DND-41 (cell line): ENCODE data around the gene INO80E.

Experiments
- ATAC-seq: fragments of 200-7000 bp; cut with Tn5 transposase; 3 replicates; pipeline ENCODE4 v1.9.1; 2021; ENCODE audit warnings: low read depth; ENCODE audit not compliant: insufficient read depth
- DNase-seq: peaks from one replicate; pipeline ENCODE4 v3.0.0-alpha.2; 2020
- H2AFZ ChIP-seq: 2 replicates; pipeline ENCODE4 v1.6.0; 2012; ENCODE audit warnings: low read depth, low read length
- H3K27ac ChIP-seq: 2 replicates; pipeline ENCODE4 v1.5.1; 2012; ENCODE audit warnings: low read length, inconsistent platforms
- H3K27me3 ChIP-seq: fragments of 200-600 bp; sonication (generic); 2 replicates; pipeline ENCODE4 v1.6.0; 2012; ENCODE audit warnings: low read length, mild to moderate bottlenecking, inconsistent platforms; ENCODE audit not compliant: insufficient read depth, poor library complexity
- H3K36me3 ChIP-seq: 2 replicates; pipeline ENCODE4 v1.5.1; 2012; ENCODE audit warnings: low read length, inconsistent platforms; ENCODE audit not compliant: insufficient read depth
- H3K4me1 ChIP-seq: 2 replicates; pipeline ENCODE4 v1.5.1; 2012; ENCODE audit warnings: mild to moderate bottlenecking, low read length; ENCODE audit not compliant: insufficient read depth
- H3K4me2 ChIP-seq: 2 replicates; pipeline ENCODE4 v1.6.0; 2012; ENCODE audit warnings: mild to moderate bottlenecking, moderate library complexity, low read length, inconsistent platforms; ENCODE audit not compliant: insufficient read depth
- H3K4me3 ChIP-seq, 2 experiments: fragments of 200-600 bp in 1 of 2; shearing (Covaris generic) in 1 of 2; 2 replicates each; pipeline ENCODE4 v1.5.1; 2012 to 2016; ENCODE audit warnings: inconsistent platforms in 2 of 2, low read length in 2 of 2, mild to moderate bottlenecking in 2 of 2, low read depth in 1 of 2, moderate library complexity in 1 of 2
- H3K79me2 ChIP-seq: 2 replicates; pipeline ENCODE4 v1.6.0; 2012; ENCODE audit warnings: low read length, inconsistent platforms; ENCODE audit not compliant: insufficient read depth
- H3K9ac ChIP-seq: 2 replicates; pipeline ENCODE4 v1.6.0; 2012; ENCODE audit warnings: low read depth, mild to moderate bottlenecking, inconsistent platforms, low read length, moderate library complexity
- H3K9me3 ChIP-seq: 2 replicates; pipeline ENCODE4 v1.5.1; 2012; ENCODE audit warnings: low read length, moderate library complexity, mild to moderate bottlenecking, inconsistent platforms; ENCODE audit not compliant: insufficient read depth, severe bottlenecking
- H4K20me1 ChIP-seq: 2 replicates; pipeline ENCODE4 v1.6.0; 2012; ENCODE audit warnings: low read length; ENCODE audit not compliant: insufficient read depth
- CTCF ChIP-seq: IDR thresholded peaks from 2 replicates; pipeline ENCODE4 v1.5.1; 2012; ENCODE audit warnings: borderline replicate concordance, low read length, moderate library complexity, mild to moderate bottlenecking; ENCODE audit not compliant: poor library complexity, severe bottlenecking; ENCODE audit errors: extremely low read depth
- EZH2 ChIP-seq: IDR thresholded peaks from 3 replicates; pipeline ENCODE4 v1.6.1; 2012; ENCODE audit warnings: borderline replicate concordance, low read depth, mild to moderate bottlenecking, moderate library complexity, low read length, inconsistent platforms; ENCODE audit not compliant: severe bottlenecking

INO80E gene

DNA sequence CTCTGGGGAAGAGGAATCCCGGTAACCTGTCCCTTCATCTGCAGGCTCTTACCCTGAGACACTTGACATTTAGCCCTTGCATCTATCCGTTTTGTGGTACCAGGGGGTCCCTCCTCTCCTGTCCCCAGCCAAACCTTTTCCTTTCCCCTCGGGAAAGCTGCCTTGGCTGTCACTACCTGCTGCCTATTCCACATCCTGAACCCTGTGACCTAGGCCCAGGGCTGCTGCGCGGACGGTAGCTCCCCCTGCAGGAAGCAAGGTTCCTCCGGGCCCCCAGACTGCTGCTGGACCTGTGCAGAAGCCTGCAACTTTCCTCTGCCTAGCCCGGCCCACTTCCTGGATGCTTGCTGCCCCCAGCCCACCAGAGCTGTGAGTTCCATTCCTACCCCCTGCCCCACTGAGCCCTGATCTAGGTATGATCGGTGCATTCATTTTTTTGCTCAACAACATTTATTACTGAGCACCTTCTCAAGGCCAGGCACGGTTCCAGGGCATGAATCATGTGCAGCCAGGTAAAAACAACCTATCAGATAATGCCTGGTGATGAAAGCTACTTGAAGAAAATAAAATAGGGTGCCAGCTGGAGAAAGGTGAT, 59.0 kb downstream of the INO80E start:
- DNase-seq (peak; percentile 67), ATAC-seq (peak; percentile 73)
- peak overlapping the region in 1 of 2 experiments; percentile 26; a peak in 1 of 4 replicates for H3K4me3 ChIP-seq
- no peaks in the 10 kb centered on the region for H3K27me3 ChIP-seq
- H3K4me2 ChIP-seq: peak overlapping the region; percentile 97
- H3K79me2 ChIP-seq: peaks cover 18% of the 10 kb centered on the region
- peaks cover 3% of the 10 kb centered on the region; the same call in 1 of the 2 replicates for H3K36me3 ChIP-seq
- no peaks in the 10 kb centered on the region for H3K9me3 ChIP-seq
- no peaks in the 10 kb centered on the region for H4K20me1 ChIP-seq
- H3K9ac ChIP-seq: peak overlapping the region; percentile 42; the same call in 1 of the 2 replicates
- H2AFZ ChIP-seq: no peak overlapping the region
- peaks cover 32% of the 10 kb centered on the region for H3K4me1 ChIP-seq
- peak overlapping the region; percentile 41 for H3K27ac ChIP-seq
- TF ChIP-seq CTCF: peak; percentile 71
- TF ChIP-seq EZH2: no peak
